GM19240 (cell line): Measurements from ENCODE around the gene ITM2C.

Experiments
- DNase-seq: peaks from one replicate; pipeline ENCODE4 v3.0.0; 2011; ENCODE audit warnings: low spot score; ENCODE audit not compliant: insufficient read length

The ITM2C gene

DNA sequence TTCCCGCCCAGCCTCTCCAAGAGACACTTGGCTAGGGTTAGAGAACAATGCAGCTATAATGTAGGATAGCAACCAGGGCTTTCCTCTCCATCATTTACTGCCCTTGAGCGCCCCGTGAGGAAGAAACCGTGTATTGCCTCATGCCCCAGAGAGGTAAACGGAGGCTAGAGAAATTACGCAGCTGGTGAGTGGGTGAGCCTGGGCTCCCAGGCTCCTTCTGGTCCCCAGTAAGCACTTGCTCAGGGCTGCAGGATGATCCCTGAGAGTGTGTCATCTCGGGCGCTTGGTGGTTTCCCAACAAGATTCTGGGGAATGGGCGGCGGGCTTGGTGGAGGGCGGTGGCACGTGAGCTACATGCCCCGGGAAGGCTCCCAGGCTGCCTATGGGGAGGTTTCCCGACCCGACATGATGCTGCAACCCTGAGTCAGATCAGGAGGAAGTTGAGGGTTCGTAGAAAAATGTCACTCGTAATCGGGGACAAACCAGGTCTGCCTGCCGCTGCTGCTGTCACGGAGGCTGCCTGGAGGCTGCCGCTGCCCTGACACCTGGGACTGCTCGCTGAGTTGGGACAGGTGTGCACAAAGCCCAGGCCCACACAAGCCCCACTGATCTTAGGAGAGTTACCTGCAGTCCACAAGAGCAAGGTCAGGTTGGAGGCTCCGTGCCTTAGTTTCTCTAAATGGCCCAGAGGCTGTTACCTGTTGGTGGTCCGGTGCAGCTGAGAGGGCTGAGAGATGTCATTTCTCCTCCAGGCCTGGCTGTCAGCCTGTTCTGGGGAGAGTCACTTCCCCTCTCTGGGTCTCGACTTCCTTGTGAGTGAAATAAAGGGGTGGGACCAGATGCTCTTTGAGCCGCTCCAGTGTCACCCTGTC is 60.0 kb downstream of the ITM2C start, which contains the start of gene GPR55:
Gene GPR55 (minus strand): TSS at position 773 of the 872 bp plus-strand sequence. CDS start 14,280 bp downstream, outside the sequence.
- peak; percentile 43 for DNase-seq

DNA sequence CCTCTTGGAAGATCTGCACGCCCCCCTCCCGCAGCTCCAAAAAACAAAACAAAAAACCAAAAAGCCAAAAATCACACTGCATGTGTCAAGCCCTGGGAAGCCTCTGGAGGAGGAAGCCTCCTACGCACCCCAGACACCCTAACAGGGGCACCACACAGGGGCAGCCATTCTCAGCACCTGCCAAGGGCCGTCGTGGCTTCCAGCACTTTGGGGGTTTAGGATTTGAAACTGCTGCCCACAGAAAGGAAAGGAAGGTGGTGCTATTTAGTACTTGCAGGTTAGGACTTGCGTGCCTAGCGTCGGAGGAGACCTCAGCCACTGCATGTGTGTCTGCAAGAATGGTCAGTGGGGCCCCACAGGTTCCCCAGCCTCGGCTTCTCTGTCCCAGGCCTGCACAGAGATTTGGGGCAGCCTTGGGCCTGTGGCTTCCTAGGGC is 60.7 kb downstream of the ITM2C start:
- no peak for DNase-seq

DNA sequence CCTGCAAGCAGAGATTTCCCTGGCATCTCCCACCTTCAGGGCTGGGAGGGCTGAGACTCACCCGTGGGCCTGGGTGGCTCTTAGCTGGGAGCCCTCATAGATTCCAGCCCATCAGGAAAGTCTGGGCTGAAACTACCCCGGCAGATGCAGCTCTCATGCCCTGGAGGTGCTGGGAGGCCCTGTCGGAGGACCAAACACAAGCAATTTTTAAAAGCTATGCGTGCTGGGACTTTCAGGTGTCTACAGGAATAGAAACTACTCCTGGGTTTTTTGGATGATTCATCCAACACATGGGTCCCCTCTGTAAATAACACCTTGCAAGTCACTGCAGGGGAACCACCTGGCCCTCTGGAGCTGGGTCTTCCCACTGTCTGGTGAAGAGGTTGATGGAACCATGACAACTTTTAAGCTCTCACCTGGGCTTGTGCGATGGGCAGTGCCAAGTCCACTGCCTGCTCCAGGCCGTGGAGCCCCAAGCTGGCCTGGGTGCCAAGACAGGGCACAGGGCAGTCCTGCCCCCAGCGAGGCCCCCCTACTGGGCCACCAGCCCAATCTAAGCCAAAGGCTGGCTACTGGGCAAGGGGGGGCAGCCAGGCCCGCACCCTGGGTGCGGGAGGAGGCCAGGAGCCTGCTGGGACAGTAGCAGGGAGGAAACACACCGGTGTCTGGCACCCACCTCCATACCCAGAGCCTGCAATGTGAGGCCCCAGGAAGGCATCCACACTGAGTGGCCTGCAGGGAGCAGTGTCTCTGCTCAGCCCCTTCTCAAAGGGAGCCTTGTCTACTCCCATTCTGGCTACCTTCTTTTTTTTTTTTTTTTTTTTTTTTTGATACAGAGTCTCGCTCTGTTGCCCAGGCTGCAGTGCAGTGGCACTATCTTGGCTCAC is 61.4 kb downstream of the ITM2C start:
- peak; percentile 28 for DNase-seq

DNA sequence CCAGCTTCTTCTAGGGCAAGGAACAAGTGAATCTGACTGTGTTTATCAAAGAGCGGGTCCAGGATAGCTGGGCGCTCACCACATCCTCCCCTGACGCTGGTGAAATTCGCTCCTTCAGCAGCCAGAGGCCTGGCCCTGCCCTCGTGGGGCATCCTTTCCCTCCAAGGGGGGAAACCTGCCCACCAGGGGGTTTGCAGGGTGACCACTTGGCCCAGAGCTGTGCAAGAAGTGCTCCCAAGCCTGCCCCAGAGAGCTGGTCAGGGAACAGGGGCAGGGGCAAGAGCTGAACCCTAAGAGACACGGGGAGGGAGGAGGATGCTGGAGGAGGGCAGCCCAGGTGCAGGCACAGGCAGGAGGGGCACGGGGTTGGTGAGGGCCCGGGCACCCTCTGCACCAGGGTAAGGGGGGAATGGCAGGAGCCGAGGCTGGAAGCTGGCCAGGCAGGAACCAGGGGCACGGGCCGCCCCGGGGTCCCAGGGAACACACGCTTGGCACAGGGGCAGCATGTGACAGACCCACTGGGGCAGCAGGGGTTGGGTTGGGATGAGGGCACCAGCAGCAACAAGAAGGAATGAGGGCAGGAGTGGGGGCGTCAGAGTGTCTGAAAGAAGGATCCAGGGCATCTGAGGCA is 63.1 kb downstream of the ITM2C start:
- no peak for DNase-seq
